HCT116 (cell line): ENCODE measurements around the gene MARCHF6. TPM values are rescaled to one million over a fixed set of nuclear protein-coding genes. Genes with fewer than 3 reads are reported as not detected.

Experiments
- ATAC-seq: fragments of 200-7000 bp; cut with Tn5 transposase; 2 replicates; pipeline ENCODE4 v1.9.1; 2020; ENCODE audit warnings: mild to moderate bottlenecking, moderate library complexity
- BruUV-seq: library from RNA; stranded (reverse); fragments of 400-500 nt; replicated peaks from 2 replicates; lab custom pipeline; 2021; lab: Mats Ljungman, UMichigan
- CTCF ChIA-PET: fragments of 300-600 bp; sonication (Branson Sonifier 250); formaldehyde crosslinking; loops from one replicate; lab custom pipeline; 2021; ENCODE audit warnings: antibody characterized with exemption; lab: Charles Lee
- POLR2A ChIA-PET: fragments of 300-600, 350-600 bp; sonication (Branson Sonifier 250); formaldehyde crosslinking; loops from one replicate; lab custom pipeline; 2021; ENCODE audit warnings: antibody characterized with exemption; lab: Charles Lee
- RAD21 ChIA-PET, 2 experiments: fragments of 300-600 bp; sonication (Branson Sonifier 250); formaldehyde crosslinking; loops; one replicate each; lab custom pipeline; 2023; ENCODE audit warnings: low total read pairs in 2 of 2; ENCODE audit not compliant: uncharacterized antibody in 2 of 2, unreplicated experiment in 2 of 2, low non-redundant PET in 1 of 2; lab: Charles Lee
- DNase-seq: peaks from one replicate; pipeline ENCODE4 v3.0.0-alpha.2; 2010; ENCODE audit warnings: low read depth, low spot score
- H2AFZ ChIP-seq: fragments of 200-600 bp; shearing (Covaris generic), sonication (generic); 2 replicates; pipeline ENCODE4 v1.6.1; 2017; ENCODE audit warnings: low read depth, mixed run types, mixed read lengths, antibody characterized with exemption, low read length; ENCODE audit not compliant: poor library complexity, severe bottlenecking
- H3K27ac ChIP-seq: 2 replicates; pipeline ENCODE4 v1.5.1; 2012; ENCODE audit warnings: low read depth, low read length
- H3K27me3 ChIP-seq: fragments of 200-600 bp; sonication (generic); 2 replicates; pipeline ENCODE4 v1.6.1; 2016; ENCODE audit warnings: mixed run types, low read length, mixed read lengths; ENCODE audit not compliant: insufficient read depth
- H3K36me3 ChIP-seq, 2 experiments: fragments of 200-500 bp in 1 of 2; fragments of 200-600 bp in 1 of 2; sonication (Bioruptor generic) in 1 of 2; sonication (generic) in 1 of 2; 2 replicates each; pipeline versions ENCODE4 v1.5.1 to v1.6.1; 2014 to 2016; ENCODE audit warnings: low read length in 2 of 2, inconsistent platforms in 1 of 2, mixed read lengths in 1 of 2, mixed run types in 1 of 2; ENCODE audit not compliant: insufficient read depth in 2 of 2, control insufficient read depth in 1 of 2
- H3K4me1 ChIP-seq, 2 experiments: fragments of 200-600 bp in 1 of 2; sonication (generic) in 1 of 2; 2 replicates each; pipeline versions ENCODE4 v1.5.1 to v1.6.1; 2012 to 2017; ENCODE audit warnings: low read length in 2 of 2, inconsistent platforms in 1 of 2, mild to moderate bottlenecking in 1 of 2, mixed read lengths in 1 of 2, mixed run types in 1 of 2, moderate library complexity in 1 of 2; ENCODE audit not compliant: insufficient read depth in 2 of 2, control insufficient read depth in 1 of 2
- H3K4me2 ChIP-seq: fragments of 200-600 bp; sonication (generic); 2 replicates; pipeline ENCODE4 v1.6.1; 2017; ENCODE audit warnings: mixed run types, low read length, mixed read lengths
- H3K4me3 ChIP-seq, 2 experiments: fragments of 200-600 bp in 1 of 2; sonication (generic) in 1 of 2; replicated peaks in 1 of 2; 2 replicates each; pipeline ENCODE4 v1.5.1; 2011 to 2016; ENCODE audit warnings: low read length in 2 of 2, control low read depth in 1 of 2, low read depth in 1 of 2, mild to moderate bottlenecking in 1 of 2, mixed read lengths in 1 of 2, mixed run types in 1 of 2
- H3K79me2 ChIP-seq: fragments of 200-600 bp; sonication (generic); 2 replicates; pipeline ENCODE4 v1.6.1; 2017; ENCODE audit warnings: mild to moderate bottlenecking, mixed run types, low read length, moderate library complexity, mixed read lengths; ENCODE audit not compliant: insufficient read depth
- H3K9ac ChIP-seq: fragments of 200-600 bp; sonication (generic); 2 replicates; pipeline ENCODE4 v1.6.1; 2016; ENCODE audit warnings: low read length, mixed read lengths
- H3K9me2 ChIP-seq: fragments of 200-600 bp; sonication (generic), shearing (Covaris generic); 2 replicates; pipeline ENCODE4 v1.6.1; 2017; ENCODE audit warnings: mixed run types, mild to moderate bottlenecking, moderate library complexity; ENCODE audit not compliant: insufficient read depth
- H3K9me3 ChIP-seq, 2 experiments: fragments of 200-500 bp in 1 of 2; fragments of 200-600 bp in 1 of 2; sonication (Bioruptor generic) in 1 of 2; sonication (generic) in 1 of 2; 2 replicates each; pipeline ENCODE4 v1.6.1; 2014 to 2017; ENCODE audit warnings: low read length in 2 of 2, mixed read lengths in 2 of 2, inconsistent platforms in 1 of 2, low read depth in 1 of 2, mild to moderate bottlenecking in 1 of 2, mixed run types in 1 of 2, moderate library complexity in 1 of 2; ENCODE audit not compliant: control insufficient read depth in 1 of 2, insufficient read depth in 1 of 2
- H4K20me1 ChIP-seq: fragments of 200-600 bp; sonication (generic), shearing (Covaris generic); 2 replicates; pipeline ENCODE4 v1.6.1; 2017; ENCODE audit warnings: mixed run types, mild to moderate bottlenecking, moderate library complexity; ENCODE audit not compliant: insufficient read depth
- CBX3 ChIP-seq: IDR thresholded peaks from 2 replicates; pipeline ENCODE4 v1.6.1; 2012; ENCODE audit warnings: low read depth
- ELF1 ChIP-seq: IDR thresholded peaks from 2 replicates; pipeline ENCODE4 v1.6.1; 2012; ENCODE audit warnings: low read depth, borderline replicate concordance
- FOSL1 ChIP-seq: IDR thresholded peaks from 2 replicates; pipeline ENCODE4 v1.6.1; 2012; ENCODE audit warnings: low read depth
- intact Hi-C: fragments of 100-400 bp; cut with micrococcal nuclease; formaldehyde crosslinking; loops from 2 replicates; pipeline ENCODE4 v1.10.0; 2022
- total RNA-seq: library from RNA; stranded (reverse); gene quantifications from one replicate; pipeline ENCODE4 v1.2.1, GENCODE V29; 2021; ENCODE audit not compliant: unreplicated experiment
- TF ChIP-seq, protein P1 (sequence below): IDR thresholded peaks from 2 replicates; pipeline ENCODE4 v1.6.1; 2012; ENCODE audit warnings: low read depth

MARCHF6 gene
- total RNA-seq, 1 experiment from 2014 or later: 144 TPM

DNA sequence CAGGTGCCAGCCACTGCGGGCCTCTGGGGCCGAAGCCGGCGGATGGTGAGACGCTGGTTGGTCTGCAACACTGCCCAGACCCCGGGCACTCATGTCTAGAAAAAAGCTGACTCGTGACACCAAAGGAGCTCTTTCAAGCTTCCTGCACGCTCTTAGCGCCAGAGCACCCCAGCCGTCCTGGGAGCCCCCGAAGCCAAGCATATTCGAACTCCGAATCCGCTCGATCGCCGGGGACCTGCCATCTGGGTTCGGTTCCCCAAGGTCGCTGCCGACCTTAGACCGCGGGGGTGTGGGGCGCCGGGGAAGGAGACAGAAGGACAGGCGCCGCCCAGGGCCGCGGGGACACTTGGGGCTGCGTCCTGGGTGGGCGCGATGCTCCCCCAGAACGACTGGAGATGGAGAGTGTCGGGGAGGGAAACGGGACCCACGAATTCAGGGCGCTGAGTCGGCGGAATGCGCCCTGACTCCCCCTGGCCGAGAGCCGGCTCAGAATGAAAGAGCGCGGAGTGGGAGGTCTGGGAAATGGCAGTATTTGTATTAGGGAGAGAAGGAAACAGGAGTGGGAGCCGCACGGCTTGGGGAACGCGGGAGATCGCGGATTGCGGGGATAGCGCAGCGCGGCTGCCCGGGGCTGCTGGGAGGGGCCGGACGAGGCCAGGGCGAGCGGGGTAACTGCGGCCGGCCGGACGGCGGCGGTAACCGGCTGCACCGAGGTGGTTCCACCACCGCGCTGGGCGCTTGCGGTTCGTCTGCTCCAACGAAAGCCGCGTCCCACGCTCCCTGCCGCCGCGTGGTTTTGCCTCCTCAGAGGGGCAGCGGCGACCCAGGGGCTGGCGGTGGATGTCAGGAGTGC lies 20.1 kb upstream of the MARCHF6 start:
- DNase-seq: no peak
- no peaks in the 10 kb centered on the region for H4K20me1 ChIP-seq
- H3K79me2 ChIP-seq: no peaks in the 10 kb centered on the region
- POLR2A ChIA-PET: interaction anchor here (0.8 kb wide), 1 partner anchor 20 kb away, joined by 3 read pairs; the partner anchor contains the start of gene MARCHF6
- no TSS peak for BruUV-seq
- H3K4me2 ChIP-seq: no peak overlapping the region
- no peaks in the 10 kb centered on the region for H3K9me3 ChIP-seq
- H3K27ac ChIP-seq: no peak overlapping the region
- peaks cover 6% of the 10 kb centered on the region; the same call in 1 of the 2 replicates for H3K27me3 ChIP-seq
- TF ChIP-seq FOSL1 (no peak), ELF1 (no peak), CBX3 (no peak)
- TF ChIP-seq, protein P1, sequence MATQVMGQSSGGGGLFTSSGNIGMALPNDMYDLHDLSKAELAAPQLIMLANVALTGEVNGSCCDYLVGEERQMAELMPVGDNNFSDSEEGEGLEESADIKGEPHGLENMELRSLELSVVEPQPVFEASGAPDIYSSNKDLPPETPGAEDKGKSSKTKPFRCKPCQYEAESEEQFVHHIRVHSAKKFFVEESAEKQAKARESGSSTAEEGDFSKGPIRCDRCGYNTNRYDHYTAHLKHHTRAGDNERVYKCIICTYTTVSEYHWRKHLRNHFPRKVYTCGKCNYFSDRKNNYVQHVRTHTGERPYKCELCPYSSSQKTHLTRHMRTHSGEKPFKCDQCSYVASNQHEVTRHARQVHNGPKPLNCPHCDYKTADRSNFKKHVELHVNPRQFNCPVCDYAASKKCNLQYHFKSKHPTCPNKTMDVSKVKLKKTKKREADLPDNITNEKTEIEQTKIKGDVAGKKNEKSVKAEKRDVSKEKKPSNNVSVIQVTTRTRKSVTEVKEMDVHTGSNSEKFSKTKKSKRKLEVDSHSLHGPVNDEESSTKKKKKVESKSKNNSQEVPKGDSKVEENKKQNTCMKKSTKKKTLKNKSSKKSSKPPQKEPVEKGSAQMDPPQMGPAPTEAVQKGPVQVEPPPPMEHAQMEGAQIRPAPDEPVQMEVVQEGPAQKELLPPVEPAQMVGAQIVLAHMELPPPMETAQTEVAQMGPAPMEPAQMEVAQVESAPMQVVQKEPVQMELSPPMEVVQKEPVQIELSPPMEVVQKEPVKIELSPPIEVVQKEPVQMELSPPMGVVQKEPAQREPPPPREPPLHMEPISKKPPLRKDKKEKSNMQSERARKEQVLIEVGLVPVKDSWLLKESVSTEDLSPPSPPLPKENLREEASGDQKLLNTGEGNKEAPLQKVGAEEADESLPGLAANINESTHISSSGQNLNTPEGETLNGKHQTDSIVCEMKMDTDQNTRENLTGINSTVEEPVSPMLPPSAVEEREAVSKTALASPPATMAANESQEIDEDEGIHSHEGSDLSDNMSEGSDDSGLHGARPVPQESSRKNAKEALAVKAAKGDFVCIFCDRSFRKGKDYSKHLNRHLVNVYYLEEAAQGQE: no peak
- RAD21 ChIA-PET: no interaction called here
- no peak for ATAC-seq
- H3K36me3 ChIP-seq: no peaks in the 10 kb centered on the region
- intact Hi-C loops: no loop called here
- H2AFZ ChIP-seq: no peak overlapping the region
- no peak overlapping the region for H3K4me3 ChIP-seq
- H3K9me2 ChIP-seq: no peaks in the 10 kb centered on the region
- H3K4me1 ChIP-seq: no peaks in the 10 kb centered on the region
- CTCF ChIA-PET: no interaction called here
- H3K9ac ChIP-seq: no peak overlapping the region
